Endothelial cell of umbilical vein (primary cell): ENCODE data around the gene PRR19. TPM values are rescaled to one million over a fixed set of nuclear protein-coding genes. Genes with fewer than 3 reads are reported as not detected.

ENCODE experiments used
- BruUV-seq: library from RNA; stranded (reverse); fragments of 400-500 nt; replicated peaks from 2 replicates; lab custom pipeline; 2021; lab: Mats Ljungman, UMichigan
- CTCF ChIA-PET: fragments of 300-600, 350-600 bp; sonication (Branson Sonifier 250); formaldehyde crosslinking; loops from one replicate; lab custom pipeline; 2021; ENCODE audit warnings: antibody characterized with exemption, inconsistent platforms; lab: Charles Lee
- POLR2A ChIA-PET: fragments of 300-600, 350-600 bp; sonication (Branson Sonifier 250); formaldehyde crosslinking; loops from one replicate; lab custom pipeline; 2021; ENCODE audit warnings: antibody characterized with exemption, inconsistent platforms; lab: Charles Lee
- DNase-seq: peaks from one replicate; pipeline ENCODE4 v3.0.0-alpha.2; 2011; ENCODE audit warnings: low read depth, low spot score
- FAIRE-seq: peaks from 2 replicates; lab custom pipeline; 2011; peaks lifted over from hg19 to GRCh38; lab: Jason Lieb, UNC
- H2AFZ ChIP-seq: 2 replicates; pipeline ENCODE4 v1.6.0; 2012; ENCODE audit warnings: low read depth, low read length, control low read depth, inconsistent platforms
- H3K27ac ChIP-seq: 2 replicates; pipeline ENCODE4 v1.5.1; 2011; ENCODE audit warnings: low read depth, mild to moderate bottlenecking, control low read depth, low read length, moderate library complexity; ENCODE audit not compliant: insufficient read depth
- H3K27me3 ChIP-seq, 2 experiments: 2 replicates each; pipeline versions ENCODE4 v1.6.0 to v1.6.1; 2011; ENCODE audit warnings: low read length in 2 of 2, mixed read lengths in 1 of 2; ENCODE audit not compliant: control insufficient read depth in 2 of 2, insufficient read depth in 2 of 2
- H3K36me3 ChIP-seq, 2 experiments: 2 replicates in 1 of 2; 3 replicates in 1 of 2; pipeline ENCODE4 v1.5.1; 2011; ENCODE audit warnings: low read length in 2 of 2, mild to moderate bottlenecking in 1 of 2, moderate library complexity in 1 of 2; ENCODE audit not compliant: control insufficient read depth in 2 of 2, insufficient read depth in 2 of 2; ENCODE audit errors: extremely low read depth in 1 of 2
- H3K4me1 ChIP-seq: 3 replicates; pipeline ENCODE4 v1.5.1; 2011; ENCODE audit warnings: mild to moderate bottlenecking, low read length; ENCODE audit not compliant: control insufficient read depth, insufficient read depth; ENCODE audit errors: extremely low read depth
- H3K4me2 ChIP-seq: 2 replicates; pipeline ENCODE4 v1.6.1; 2011; ENCODE audit warnings: low read length, control low read depth, mixed read lengths; ENCODE audit not compliant: insufficient read depth
- H3K4me3 ChIP-seq, 3 experiments: fragments of 200-600 bp in 1 of 3; sonication (generic), shearing (Covaris generic) in 1 of 3; replicated peaks in 1 of 3; 2 replicates each; pipeline ENCODE4 v1.5.1; 2011 to 2016; ENCODE audit warnings: control low read depth in 3 of 3, low read length in 3 of 3, mild to moderate bottlenecking in 2 of 3, inconsistent platforms in 1 of 3, low read depth in 1 of 3, moderate library complexity in 1 of 3; ENCODE audit not compliant: insufficient read depth in 1 of 3
- H3K79me2 ChIP-seq: 2 replicates; pipeline ENCODE4 v1.6.0; 2012; ENCODE audit warnings: low read length, inconsistent platforms; ENCODE audit not compliant: control insufficient read depth, insufficient read depth
- H3K9ac ChIP-seq: replicated peaks from 2 replicates; pipeline ENCODE3; 2011; ENCODE audit warnings: low read length, control low read depth; ENCODE audit not compliant: insufficient read depth; ENCODE audit errors: extremely low read depth
- H3K9me1 ChIP-seq: replicated peaks from 3 replicates; pipeline ENCODE4 v1.6.0; 2011; ENCODE audit warnings: mild to moderate bottlenecking, low read length; ENCODE audit not compliant: control insufficient read depth, insufficient read depth; ENCODE audit errors: extremely low read depth
- H3K9me3 ChIP-seq: replicated peaks from 2 replicates; pipeline ENCODE4 v1.5.1; 2012; ENCODE audit warnings: low read length, inconsistent platforms; ENCODE audit not compliant: control insufficient read depth, insufficient read depth
- H4K20me1 ChIP-seq: replicated peaks from 2 replicates; pipeline ENCODE3; 2011; ENCODE audit warnings: mild to moderate bottlenecking, low read length; ENCODE audit not compliant: control insufficient read depth, insufficient read depth; ENCODE audit errors: extremely low read depth
- CTCF ChIP-seq, 2 donors: IDR thresholded peaks; 1 replicate in 1 of 2; 2 replicates in 1 of 2; pipeline ENCODE4 v1.5.1; 2011; ENCODE audit warnings: low read length in 2 of 2, mild to moderate bottlenecking in 2 of 2, moderate library complexity in 2 of 2, control low read depth in 1 of 2, inconsistent platforms in 1 of 2, low read depth in 1 of 2; ENCODE audit not compliant: insufficient read depth in 1 of 2; ENCODE audit errors: extremely low read depth in 1 of 2
- EZH2 ChIP-seq: IDR thresholded peaks from 2 replicates; pipeline ENCODE4 v1.6.1; 2012; ENCODE audit warnings: borderline replicate concordance, low read depth, mild to moderate bottlenecking, moderate library complexity, low read length, inconsistent platforms; ENCODE audit not compliant: severe bottlenecking
- FOS ChIP-seq: IDR thresholded peaks from 2 replicates; pipeline ENCODE4 v1.6.1; 2011; ENCODE audit warnings: mild to moderate bottlenecking, low read length, moderate library complexity, borderline replicate concordance; ENCODE audit not compliant: insufficient read depth
- GATA2 ChIP-seq: IDR thresholded peaks from 2 replicates; pipeline ENCODE4 v1.7.0; 2011; ENCODE audit warnings: low read depth, mild to moderate bottlenecking, moderate library complexity, mixed read lengths, low read length; ENCODE audit not compliant: insufficient read length, insufficient read depth
- JUN ChIP-seq: IDR thresholded peaks from 2 replicates; pipeline ENCODE4 v1.6.1; 2011; ENCODE audit warnings: borderline replicate concordance, low read depth; ENCODE audit not compliant: insufficient read length, insufficient read depth
- MYC ChIP-seq: IDR thresholded peaks from one replicate; pipeline ENCODE4 v1.6.1; 2011; ENCODE audit warnings: mild to moderate bottlenecking, low read depth, low read length
- POLR2A ChIP-seq: IDR thresholded peaks from 2 replicates; pipeline ENCODE4 v1.6.1; 2012; ENCODE audit warnings: low read depth, mild to moderate bottlenecking, control low read depth, low read length
- POLR2AphosphoS5 ChIP-seq: IDR thresholded peaks from 2 replicates; pipeline ENCODE4 v1.6.1; 2012; ENCODE audit warnings: low read depth, mild to moderate bottlenecking, control low read depth, low read length, moderate library complexity; ENCODE audit not compliant: insufficient read depth
- dilution Hi-C: fragments of 300-500 bp; cut with MboI; formaldehyde crosslinking; loops from one replicate; pipeline ENCODE4 v1.15.0; 2019; ENCODE audit warnings: low sequenced_read_pairs; ENCODE audit not compliant: extremely low pct_ligation_motif_present
- intact Hi-C: fragments of 100-400 bp; cut with micrococcal nuclease; formaldehyde crosslinking; loops from one replicate; pipeline ENCODE4 v1.10.0; 2022
- polyA plus RNA-seq, 4 experiments: library from polyadenylated mRNA; depleted of rRNA in 3 of 4; stranded (reverse) in 3 of 4; unstranded in 1 of 4; fragments of >200 nt; gene quantifications; 2 replicates each; pipeline versions ENCODE4 v1.2.1 to v1.2.3, GENCODE V29; 2011 to 2012; ENCODE audit warnings: missing spikeins in 1 of 4
- total RNA-seq: library from RNA; stranded (reverse); gene quantifications from 2 replicates; pipeline ENCODE4 v1.2.3, GENCODE V29; 2021
- TF ChIP-seq, protein P1 (sequence below): IDR thresholded peaks from 2 replicates; pipeline ENCODE4 v1.6.1; 2011; ENCODE audit not compliant: insufficient read depth, insufficient read length

The PRR19 gene
- total and polyA plus RNA-seq, 2 donors (not counting 3 experiments of a cell fraction or from before 2014, with no cell fraction given): 1.0 to 1.4 TPM

DNA sequence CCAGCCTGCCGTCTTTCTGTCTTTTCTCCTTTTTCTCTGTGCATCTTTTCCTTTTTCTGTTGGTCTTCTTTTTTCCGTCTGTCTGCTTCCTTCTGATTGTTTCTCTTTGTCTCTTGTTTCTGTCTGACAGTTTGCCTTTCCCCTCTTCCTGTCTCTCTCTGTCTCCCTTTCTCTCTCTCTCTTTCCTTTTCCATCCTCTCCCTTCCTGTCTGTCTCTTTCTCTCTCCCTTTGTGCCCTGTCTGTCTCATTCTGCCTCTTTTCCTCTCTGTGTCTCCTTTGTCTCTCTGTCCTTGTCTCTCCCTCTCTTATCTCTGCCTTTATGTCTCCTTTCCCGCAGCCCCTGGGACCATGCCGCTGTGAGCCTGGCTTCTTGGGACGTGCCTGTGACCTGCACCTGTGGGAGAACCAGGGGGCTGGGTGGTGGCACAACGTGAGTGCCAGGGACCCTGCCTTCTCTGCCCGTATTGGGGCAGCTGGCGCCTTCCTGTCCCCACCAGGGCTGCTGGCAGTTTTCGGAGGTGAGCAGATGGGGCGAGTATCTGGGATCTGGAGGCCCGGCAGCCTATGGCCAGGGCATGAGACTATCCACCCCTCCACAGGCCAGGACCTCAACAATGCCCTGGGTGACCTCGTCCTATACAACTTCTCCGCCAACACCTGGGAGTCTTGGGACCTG is 32.9 kb downstream of the PRR19 start:
- Histone ChIP-seq H3K79me2 (no peaks in the 10 kb centered on the region), H3K4me3 (no peak overlapping the region), H3K9ac (no peak overlapping the region), H3K9me1 (no peaks in the 10 kb centered on the region), H3K4me1 (no peaks in the 10 kb centered on the region), H3K27me3 (no peaks in the 10 kb centered on the region), H4K20me1 (no peaks in the 10 kb centered on the region), H3K9me3 (no peaks in the 10 kb centered on the region), H3K36me3 (peaks cover 0 to 7% of the 10 kb centered on the region in 2 experiments), H2AFZ (no peak overlapping the region), H3K27ac (no peak overlapping the region), H3K4me2 (no peak overlapping the region)
- dilution Hi-C loops: no loop called here
- FAIRE-seq (no peak), DNase-seq (no peak)
- CTCF ChIA-PET: no interaction called here
- no peak for TF ChIP-seq POLR2AphosphoS5
- no peak for TF ChIP-seq GATA2
- no peak for TF ChIP-seq FOS
- no peak for TF ChIP-seq EZH2
- no peak for TF ChIP-seq JUN
- no peak for TF ChIP-seq MYC
- TF ChIP-seq CTCF (IDR thresholded peaks at IDR 0.05; ENCODE audit: extremely low read depth in 1 of 2, insufficient read depth in 1 of 2, low read depth in 1 of 2, low read length in 2 of 2): no peak
- TF ChIP-seq, protein P1, sequence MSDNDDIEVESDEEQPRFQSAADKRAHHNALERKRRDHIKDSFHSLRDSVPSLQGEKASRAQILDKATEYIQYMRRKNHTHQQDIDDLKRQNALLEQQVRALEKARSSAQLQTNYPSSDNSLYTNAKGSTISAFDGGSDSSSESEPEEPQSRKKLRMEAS: no peak
- TF ChIP-seq POLR2A: no peak
- no TSS peak for BruUV-seq
- POLR2A ChIA-PET: no interaction called here
- intact Hi-C loops: no loop called here
